T-cell (primary cell): ENCODE results near the gene KCTD16. TPM values are rescaled to one million over a fixed set of nuclear protein-coding genes. Genes with fewer than 3 reads are reported as not detected.

Experiments used
- ATAC-seq, 4 experiments: fragments of 200-7000 bp in 3 of 4; fragments of 150-1000 bp in 1 of 4; cut with Tn5 transposase; replicated peaks in 1 of 4; 1 replicate in 3 of 4; 2 replicates in 1 of 4; pipeline ENCODE4 v1.10.0; 2021; ENCODE audit warnings: moderate library complexity in 3 of 4, mild to moderate bottlenecking in 2 of 4, moderate number of reproducible peaks in 1 of 4
- CTCF ChIA-PET, 2 donors: fragments of 300-600 bp; sonication (Branson Sonifier 250); formaldehyde crosslinking; loops; one replicate each; lab custom pipeline; 2022; ENCODE audit warnings: antibody characterized with exemption in 2 of 2; lab: Charles Lee
- POLR2A ChIA-PET, 2 donors: fragments of 300-600 bp; sonication (Branson Sonifier 250); formaldehyde crosslinking; loops; one replicate each; lab custom pipeline; 2022; ENCODE audit warnings: antibody characterized with exemption in 2 of 2; lab: Charles Lee
- DNase-seq, 35 experiments: peaks; one replicate each; pipeline versions ENCODE4 v3.0.0 to v3.0.0-alpha.2; 2013 to 2023
- H3K27ac ChIP-seq: one replicate; pipeline ENCODE4 v1.5.1; 2013; ENCODE audit warnings: low read length
- H3K27me3 ChIP-seq, 2 experiments: replicated peaks in 1 of 2; 1 replicate in 1 of 2; 2 replicates in 1 of 2; pipeline versions ENCODE4 v1.6.1 to v1.7.0; 2013; ENCODE audit warnings: low read length in 1 of 2, mixed read lengths in 1 of 2; ENCODE audit not compliant: control insufficient read depth in 2 of 2, insufficient read depth in 2 of 2; ENCODE audit errors: extremely low read depth in 1 of 2
- H3K36me3 ChIP-seq, 2 donors: 1 replicate in 1 of 2; 2 replicates in 1 of 2; pipeline versions ENCODE4 v1.6.1 to v1.7.0; 2013; ENCODE audit warnings: low read length in 1 of 2; ENCODE audit not compliant: control insufficient read depth in 2 of 2, insufficient read depth in 1 of 2; ENCODE audit errors: extremely low read depth in 1 of 2
- H3K4me1 ChIP-seq, 2 experiments: 1 replicate in 1 of 2; 2 replicates in 1 of 2; pipeline versions ENCODE4 v1.6.1 to v1.7.0; 2013; ENCODE audit warnings: low read length in 2 of 2, mixed read lengths in 1 of 2; ENCODE audit not compliant: insufficient read depth in 2 of 2, control insufficient read depth in 1 of 2; ENCODE audit errors: extremely low read depth in 1 of 2
- H3K4me3 ChIP-seq, 2 donors: 1 replicate in 1 of 2; 2 replicates in 1 of 2; pipeline versions ENCODE4 v1.5.1 to v1.7.0; 2013; ENCODE audit warnings: mild to moderate bottlenecking in 2 of 2, low read length in 1 of 2, moderate library complexity in 1 of 2; ENCODE audit not compliant: control insufficient read depth in 1 of 2; ENCODE audit errors: extremely low read depth in 1 of 2
- H3K9me3 ChIP-seq: 2 replicates; pipeline ENCODE4 v1.7.0; 2013
- H3K27ac Mint-ChIP-seq, 2 donors: one replicate each; pipeline ENCODE4 v1.8.0; 2020 to 2021; ENCODE audit warnings: mild to moderate bottlenecking in 2 of 2, mixed read lengths in 2 of 2
- H3K27me3 Mint-ChIP-seq, 2 donors: one replicate each; pipeline ENCODE4 v1.8.0; 2021 to 2022; ENCODE audit warnings: mixed read lengths in 2 of 2
- H3K36me3 Mint-ChIP-seq: one replicate; pipeline ENCODE4 v1.8.0; 2021; ENCODE audit warnings: mixed read lengths
- H3K4me1 Mint-ChIP-seq, 3 donors: one replicate each; pipeline ENCODE4 v1.8.0; 2020 to 2022; ENCODE audit warnings: mixed read lengths in 3 of 3, mild to moderate bottlenecking in 1 of 3
- H3K4me3 Mint-ChIP-seq, 3 donors: one replicate each; pipeline ENCODE4 v1.8.0; 2020 to 2022; ENCODE audit warnings: mild to moderate bottlenecking in 3 of 3, mixed read lengths in 3 of 3, moderate library complexity in 3 of 3
- H3K9me3 Mint-ChIP-seq, 3 donors: one replicate each; pipeline ENCODE4 v1.8.0; 2020 to 2022; ENCODE audit warnings: mixed read lengths in 3 of 3
- WGBS: methylation state at CpG from one replicate; pipeline ENCODE4 v1.1.5; 2013; ENCODE audit warnings: missing lambda C conversion rate; ENCODE audit not compliant: insufficient coverage; 5-methylcytosine and 5-hydroxymethylcytosine counted together
- total RNA-seq, 35 experiments: library from RNA in 6 of 35; stranded (reverse) in 6 of 35; fragments of 120-200 nt in 1 of 35; gene quantifications; one replicate each; pipeline versions ENCODE4 v1.2.1 to v1.2.4 and lab custom pipeline; 2013 to 2026

The KCTD16 gene
- total RNA-seq, 5 donors from 2014 or later (not counting 1 experiment from before 2014, with no cell fraction given), result 0.03 to 0.20 (median 0.10) TPM; not detected in 1

GRCh38 chr5:144205141-144205551 is 34.5 kb downstream of the KCTD16 start:
- no peaks in the 10 kb centered on the region for H3K9me3 ChIP-seq
- peaks cover 56 to 67% of the 10 kb centered on the region in 2 donors for H3K27me3 Mint-ChIP-seq
- WGBS, result 4% methylated on average over 28 of the region's 31 CpGs

GRCh38 chr5:144206141-144206540 is 35.5 kb downstream of the KCTD16 start:
- H3K36me3 Mint-ChIP-seq, result no peaks in the 10 kb centered on the region
- H3K27ac ChIP-seq, result no peak overlapping the region
- H3K4me1 Mint-ChIP-seq, result peaks cover 0 to 5% (median 4%) of the 10 kb centered on the region in 3 donors
- DNase-seq, result no peak
- no peak overlapping the region for H3K4me3 Mint-ChIP-seq
- H3K36me3 ChIP-seq, result no peaks in the 10 kb centered on the region
- peaks cover 4 to 17% of the 10 kb centered on the region in 2 experiments for H3K27me3 ChIP-seq
- H3K27ac Mint-ChIP-seq, result no peak overlapping the region
- no peak overlapping the region for H3K4me3 ChIP-seq
- peaks cover 53 to 70% of the 10 kb centered on the region in 2 donors for H3K27me3 Mint-ChIP-seq
- H3K9me3 ChIP-seq, result no peaks in the 10 kb centered on the region
- H3K4me1 ChIP-seq, result no peaks in the 10 kb centered on the region
- no CpG with 5 or more reads among the region's 2 CpGs for WGBS
- H3K9me3 Mint-ChIP-seq, result no peaks in the 10 kb centered on the region
- POLR2A ChIA-PET, result interaction anchor here (0.6 to 0.7 kb wide), 2 partner anchors 13 to 1046 kb away, joined by 3 to 5 read pairs; no protein-coding TSS in a partner anchor
- CTCF ChIA-PET, result interaction anchor here (0.5 to 1.1 kb wide), 7 partner anchors 16 to 1924 kb away, joined by 3 to 11 read pairs (median 3); no protein-coding TSS in a partner anchor
- no peak for ATAC-seq

More at GRCh38 chr5:144205141-144205551, 34.5 kb downstream of the KCTD16 start:
- Histone ChIP-seq H3K36me3 (no peaks in the 10 kb centered on the region), H3K27me3 (peaks cover 4 to 20% of the 10 kb centered on the region in 2 experiments), H3K4me1 (no peaks in the 10 kb centered on the region), H3K27ac (no peak overlapping the region), H3K4me3 (no peak overlapping the region)
- Mint-ChIP-seq H3K9me3 (no peaks in the 10 kb centered on the region), H3K4me3 (no peak overlapping the region), H3K27ac (no peak overlapping the region), H3K36me3 (no peaks in the 10 kb centered on the region), H3K4me1 (peaks cover 0 to 5% (median 4%) of the 10 kb centered on the region in 3 donors)
- ChIA-PET CTCF (interaction anchor here (1.7 to 2.1 kb wide), 2 partner anchors 14 to 57 kb away, joined by 6 to 8 read pairs; no protein-coding TSS in a partner anchor), POLR2A (no interaction called here)
- ATAC-seq (no peak), DNase-seq (no peak)

- H3K4me1 ChIP-seq, result no peaks in the 10 kb centered on the region
- ATAC-seq, result no peak
- DNase-seq, result no peak
- Mint-ChIP-seq H3K4me1 (peaks cover 0 to 5% (median 4%) of the 10 kb centered on the region in 3 donors), H3K9me3 (no peaks in the 10 kb centered on the region), H3K27ac (no peak overlapping the region), H3K27me3 (peaks cover 52 to 63% of the 10 kb centered on the region in 2 donors), H3K4me3 (no peak overlapping the region), H3K36me3 (no peaks in the 10 kb centered on the region)
- ChIA-PET POLR2A (no interaction called here), CTCF (interaction anchor here (0.6 to 1.3 kb wide), 3 partner anchors 8 to 280 kb away, joined by 4 to 7 read pairs (median 6); no protein-coding TSS in a partner anchor)
- H3K9me3 ChIP-seq, result no peaks in the 10 kb centered on the region
- H3K4me3 ChIP-seq, result no peak overlapping the region
- H3K27ac ChIP-seq, result no peak overlapping the region
- peaks cover 8 to 14% of the 10 kb centered on the region in 2 experiments for H3K27me3 ChIP-seq
- H3K36me3 ChIP-seq, result no peaks in the 10 kb centered on the region
Measured at GRCh38 chr5:144207875-144208444, 37.3 kb downstream of the KCTD16 start.

GRCh38 chr5:144209361-144209760 is 38.7 kb downstream of the KCTD16 start:
- Histone ChIP-seq H3K36me3 (no peaks in the 10 kb centered on the region), H3K9me3 (no peaks in the 10 kb centered on the region), H3K4me3 (no peak overlapping the region), H3K4me1 (no peaks in the 10 kb centered on the region), H3K27me3 (peaks cover 11 to 12% of the 10 kb centered on the region in 2 experiments), H3K27ac (no peak overlapping the region)
- ChIA-PET CTCF (interaction anchor here (0.6 to 0.8 kb wide), 3 partner anchors 17 to 1615 kb away, joined by 3 read pairs; no protein-coding TSS in a partner anchor), POLR2A (no interaction called here)
- Mint-ChIP-seq H3K4me1 (peaks cover 0 to 3% (median 2%) of the 10 kb centered on the region in 3 donors), H3K27me3 (peaks cover 52 to 61% of the 10 kb centered on the region in 2 donors), H3K27ac (no peak overlapping the region), H3K9me3 (no peaks in the 10 kb centered on the region), H3K4me3 (no peak overlapping the region), H3K36me3 (no peaks in the 10 kb centered on the region)
- no peak for DNase-seq
- WGBS, result 0% methylated on average over 1 of the region's 4 CpGs
- ATAC-seq, result no peak

GRCh38 chr5:144210655-144211054 is 40.0 kb downstream of the KCTD16 start:
- no CpG with 5 or more reads among the region's 1 CpG for WGBS
- H3K9me3 ChIP-seq, result no peaks in the 10 kb centered on the region
- DNase-seq, result no peak
- Mint-ChIP-seq H3K27me3 (peaks cover 47 to 60% of the 10 kb centered on the region in 2 donors), H3K4me1 (peaks cover 0 to under 1% (median under 1%) of the 10 kb centered on the region in 3 donors), H3K9me3 (no peaks in the 10 kb centered on the region), H3K36me3 (no peaks in the 10 kb centered on the region), H3K4me3 (no peak overlapping the region), H3K27ac (no peak overlapping the region)
- H3K4me1 ChIP-seq, result no peaks in the 10 kb centered on the region
- H3K36me3 ChIP-seq, result no peaks in the 10 kb centered on the region
- POLR2A ChIA-PET, result no interaction called here
- CTCF ChIA-PET, result no interaction called here
- peaks cover 0 to 7% of the 10 kb centered on the region in 2 experiments for H3K27me3 ChIP-seq
- ATAC-seq, result no peak
- no peak overlapping the region for H3K4me3 ChIP-seq
- H3K27ac ChIP-seq, result no peak overlapping the region

- H3K36me3 Mint-ChIP-seq, result no peaks in the 10 kb centered on the region
- peaks cover 12 to 15% of the 10 kb centered on the region in 2 donors for H3K27me3 Mint-ChIP-seq
- 77% methylated on average over 2 of the region's 3 CpGs for WGBS
- Histone ChIP-seq H3K4me3 (no peak overlapping the region), H3K27me3 (no peaks in the 10 kb centered on the region), H3K36me3 (no peaks in the 10 kb centered on the region), H3K27ac (no peak overlapping the region), H3K9me3 (no peaks in the 10 kb centered on the region), H3K4me1 (no peaks in the 10 kb centered on the region)
- no peaks in the 10 kb centered on the region for H3K4me1 Mint-ChIP-seq
- ATAC-seq (no peak), DNase-seq (no peak)
- ChIA-PET CTCF (no interaction called here), POLR2A (no interaction called here)
- H3K4me3 Mint-ChIP-seq, result no peak overlapping the region
- H3K9me3 Mint-ChIP-seq, result peaks cover 0 to 6% (median 0%) of the 10 kb centered on the region in 3 donors
- H3K27ac Mint-ChIP-seq, result no peak overlapping the region
Measured at GRCh38 chr5:144219869-144220268, 49.2 kb downstream of the KCTD16 start.
